Activated T-helper 1 cell treated with Interleukin-2 at 50 U/mL for 16 hours (primary cell): ENCODE results near the gene CCAR1.
"Not testable (repeated sequence)": the region's sequence is repeated elsewhere in the genome, so short reads cannot be mapped to it uniquely, and the experiment has no call there.

ENCODE experiments used
- DNase-seq: peaks from one replicate; pipeline ENCODE4 v3.0.0-alpha.2; 2020; ENCODE audit warnings: low read depth

The CCAR1 gene

GRCh38 chr10:68720793-68721672, at the start of gene CCAR1:
Gene CCAR1, plus strand, starts transcription at chr10:68721239. Its CDS starts 1,266 bp downstream, at chr10:68722505.
- DNase-seq = peak; percentile 95

- DNase-seq = no peak
These were observed 36.6 kb upstream of the CCAR1 start for GRCh38 chr10:68684413-68684812.

- DNase-seq = no peak
These were observed 25.0 kb upstream of the CCAR1 start for GRCh38 chr10:68696018-68696417.

GRCh38 chr10:68697106-68697505, 23.9 kb upstream of the CCAR1 start:
- no peak for DNase-seq

- no peak for DNase-seq
These were observed 20.8 kb upstream of the CCAR1 start for GRCh38 chr10:68700197-68700596.

- DNase-seq = no peak
These were observed 15.5 kb upstream of the CCAR1 start for GRCh38 chr10:68705548-68705947.

GRCh38 chr10:68708987-68709386, 12.1 kb upstream of the CCAR1 start:
- DNase-seq = not testable (repeated sequence)

GRCh38 chr10:68713065-68713464, 8.0 kb upstream of the CCAR1 start:
- DNase-seq = not testable (repeated sequence)

GRCh38 chr10:68717435-68717834, 3.6 kb upstream of the CCAR1 start:
- DNase-seq = no peak

- no peak for DNase-seq
These were observed 765 bp downstream of the CCAR1 start for GRCh38 chr10:68721673-68722335.

GRCh38 chr10:68725016-68725415, 4.0 kb downstream of the CCAR1 start:
- no peak for DNase-seq

- no peak for DNase-seq
These were observed 6.1 kb downstream of the CCAR1 start for GRCh38 chr10:68727146-68727545.

- no peak for DNase-seq
These were observed 11.6 kb downstream of the CCAR1 start for GRCh38 chr10:68732651-68733050.

GRCh38 chr10:68734349-68734748, 13.3 kb downstream of the CCAR1 start:
- no peak for DNase-seq

- no peak for DNase-seq
These were observed 14.1 kb downstream of the CCAR1 start for GRCh38 chr10:68735119-68735518.

- DNase-seq = not testable (repeated sequence)
These were observed 14.7 kb downstream of the CCAR1 start for GRCh38 chr10:68735739-68736138.

GRCh38 chr10:68740676-68741075, 19.6 kb downstream of the CCAR1 start:
- DNase-seq = not testable (repeated sequence)

- DNase-seq = no peak
These were observed 21.4 kb downstream of the CCAR1 start for GRCh38 chr10:68742397-68742796.

GRCh38 chr10:68752711-68753350, 31.8 kb downstream of the CCAR1 start:
- no peak for DNase-seq

GRCh38 chr10:68756246-68756645, 35.2 kb downstream of the CCAR1 start:
- DNase-seq = no peak

- DNase-seq = no peak
These were observed 35.7 kb downstream of the CCAR1 start for GRCh38 chr10:68756766-68757165.

GRCh38 chr10:68759223-68759863, 38.3 kb downstream of the CCAR1 start:
- no peak for DNase-seq
